ENCODE results near the gene RGMB. TPM values are rescaled to one million over a fixed set of nuclear protein-coding genes. Genes with fewer than 3 reads are reported as not detected.
"Not testable (repeated sequence)": the region's sequence is repeated elsewhere in the genome, so short reads cannot be mapped to it uniquely, and the experiment has no call there.

The RGMB gene
- total RNA-seq, 1 donor from 2014 or later = 11.0 TPM

DNA sequence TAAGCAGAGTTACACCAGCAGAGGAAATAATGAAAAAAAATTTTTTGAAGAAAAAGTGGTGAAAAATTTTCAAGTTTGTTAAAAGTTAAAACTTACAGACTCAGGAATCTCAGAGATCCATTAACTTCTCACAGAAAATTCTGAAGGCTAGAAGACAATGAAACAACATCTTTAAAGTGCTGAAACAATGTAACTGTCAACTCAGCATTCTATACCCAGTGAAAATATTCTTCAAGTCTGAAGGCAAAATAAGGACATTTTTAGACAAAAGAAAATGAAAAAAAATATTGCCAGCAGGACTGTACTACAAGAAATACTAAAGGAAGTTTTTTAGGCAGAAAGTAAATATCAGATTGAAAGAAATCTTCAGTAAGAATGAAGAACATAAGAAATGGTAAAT lies 36.7 kb upstream of the RGMB start:
- Mint-ChIP-seq H3K4me3 (no peak overlapping the region), H3K27me3 (ENCODE audit: low read depth) (no peaks in the 10 kb centered on the region), H3K27ac (no peak overlapping the region), H3K9me3 (peaks cover 9% of the 10 kb centered on the region), H3K36me3 (no peaks in the 10 kb centered on the region), H3K4me1 (no peaks in the 10 kb centered on the region)
- no peak for DNase-seq (ENCODE audit: low spot score in 2 of 2, unreplicated experiment in 2 of 2)
- TF ChIP-seq, protein P1, sequence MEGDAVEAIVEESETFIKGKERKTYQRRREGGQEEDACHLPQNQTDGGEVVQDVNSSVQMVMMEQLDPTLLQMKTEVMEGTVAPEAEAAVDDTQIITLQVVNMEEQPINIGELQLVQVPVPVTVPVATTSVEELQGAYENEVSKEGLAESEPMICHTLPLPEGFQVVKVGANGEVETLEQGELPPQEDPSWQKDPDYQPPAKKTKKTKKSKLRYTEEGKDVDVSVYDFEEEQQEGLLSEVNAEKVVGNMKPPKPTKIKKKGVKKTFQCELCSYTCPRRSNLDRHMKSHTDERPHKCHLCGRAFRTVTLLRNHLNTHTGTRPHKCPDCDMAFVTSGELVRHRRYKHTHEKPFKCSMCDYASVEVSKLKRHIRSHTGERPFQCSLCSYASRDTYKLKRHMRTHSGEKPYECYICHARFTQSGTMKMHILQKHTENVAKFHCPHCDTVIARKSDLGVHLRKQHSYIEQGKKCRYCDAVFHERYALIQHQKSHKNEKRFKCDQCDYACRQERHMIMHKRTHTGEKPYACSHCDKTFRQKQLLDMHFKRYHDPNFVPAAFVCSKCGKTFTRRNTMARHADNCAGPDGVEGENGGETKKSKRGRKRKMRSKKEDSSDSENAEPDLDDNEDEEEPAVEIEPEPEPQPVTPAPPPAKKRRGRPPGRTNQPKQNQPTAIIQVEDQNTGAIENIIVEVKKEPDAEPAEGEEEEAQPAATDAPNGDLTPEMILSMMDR (IDR thresholded peaks at IDR 0.05; ENCODE audit: unreplicated experiment) = no peak

DNA sequence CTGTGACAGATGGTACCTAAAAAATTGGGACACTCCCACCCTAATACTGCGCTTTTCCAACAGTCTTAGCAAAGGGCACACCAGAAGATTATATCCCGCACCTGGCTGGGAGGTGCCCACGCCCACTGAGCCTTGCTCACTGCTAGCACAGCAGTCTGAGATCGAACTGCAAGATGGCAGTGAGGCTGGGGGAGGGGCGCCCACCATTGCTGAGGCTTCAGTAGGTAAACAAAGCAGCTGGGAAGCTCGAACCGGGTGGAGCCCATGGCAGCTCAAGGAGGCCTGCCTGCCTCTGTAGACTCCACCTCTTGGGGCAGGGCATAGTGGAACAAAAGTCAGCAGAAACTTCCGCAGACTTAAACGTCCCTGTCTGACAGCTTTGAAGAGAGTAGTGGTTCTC lies 36.0 kb upstream of the RGMB start:
- not testable (repeated sequence) for DNase-seq (ENCODE audit: low spot score in 2 of 2, unreplicated experiment in 2 of 2); H3K4me3 Mint-ChIP-seq; H3K27ac Mint-ChIP-seq; H3K36me3 Mint-ChIP-seq; H3K27me3 Mint-ChIP-seq (ENCODE audit: low read depth); H3K9me3 Mint-ChIP-seq; H3K4me1 Mint-ChIP-seq

DNA sequence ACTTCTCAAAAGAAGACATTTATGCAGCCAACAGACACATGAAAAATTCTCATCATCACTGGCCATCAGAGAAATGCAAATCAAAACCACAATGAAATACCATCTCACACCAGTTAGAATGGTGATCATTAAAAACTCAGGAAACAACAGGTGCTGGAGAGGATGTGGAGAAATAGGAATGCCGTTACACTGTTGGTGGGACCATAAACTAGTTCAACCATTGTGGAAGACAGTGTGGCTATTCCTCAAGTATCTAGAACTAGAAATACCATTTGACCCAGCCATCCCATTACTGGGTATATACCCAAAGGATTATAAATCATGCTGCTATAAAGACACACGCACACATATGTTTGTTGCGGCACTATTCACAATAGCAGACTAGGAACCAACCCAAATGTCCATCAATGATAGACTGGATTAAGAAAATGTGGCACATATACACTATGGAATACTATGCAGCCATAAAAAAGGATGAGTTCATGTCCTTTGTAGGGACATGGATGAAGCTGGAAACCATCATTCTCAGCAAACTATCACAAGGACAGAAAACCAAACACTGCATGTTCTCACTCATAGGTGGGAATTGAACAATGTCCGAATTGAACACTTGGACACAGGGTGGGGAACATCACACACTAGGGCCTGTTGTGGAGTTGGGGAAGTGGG lies 34.8 kb upstream of the RGMB start:
- H3K27ac Mint-ChIP-seq; H3K4me1 Mint-ChIP-seq; H3K4me3 Mint-ChIP-seq; H3K9me3 Mint-ChIP-seq; DNase-seq (ENCODE audit: low spot score in 2 of 2, unreplicated experiment in 2 of 2); H3K27me3 Mint-ChIP-seq (ENCODE audit: low read depth); H3K36me3 Mint-ChIP-seq: not testable (repeated sequence)

DNA sequence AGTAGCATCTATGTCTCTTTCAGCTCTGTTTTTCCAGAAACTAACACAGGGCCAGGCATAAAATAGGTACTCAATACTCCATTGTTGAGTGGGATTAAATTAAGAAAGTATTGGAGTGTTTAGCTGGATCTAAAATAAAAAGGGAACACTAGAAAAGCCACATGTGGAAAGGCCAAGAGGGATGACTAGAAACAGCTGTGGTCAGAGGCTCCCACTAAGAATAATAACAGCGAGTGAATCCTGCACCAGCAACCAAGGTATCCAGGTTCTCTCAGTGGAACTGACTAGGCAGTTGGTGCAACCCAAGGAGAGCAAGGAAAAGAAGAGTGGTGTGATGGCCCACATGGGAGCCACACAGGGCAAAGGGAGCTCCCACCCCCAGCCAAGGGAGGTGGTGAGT lies 31.5 kb upstream of the RGMB start:
- Mint-ChIP-seq H3K36me3 (no peaks in the 10 kb centered on the region), H3K4me3 (no peak overlapping the region), H3K27ac (no peak overlapping the region), H3K9me3 (peaks cover 8% of the 10 kb centered on the region), H3K4me1 (no peaks in the 10 kb centered on the region), H3K27me3 (ENCODE audit: low read depth) (peaks cover 10% of the 10 kb centered on the region)
- TF ChIP-seq, protein P1 (IDR thresholded peaks at IDR 0.05; ENCODE audit: unreplicated experiment) = no peak
- no peak for DNase-seq (ENCODE audit: low spot score in 2 of 2, unreplicated experiment in 2 of 2)

DNA sequence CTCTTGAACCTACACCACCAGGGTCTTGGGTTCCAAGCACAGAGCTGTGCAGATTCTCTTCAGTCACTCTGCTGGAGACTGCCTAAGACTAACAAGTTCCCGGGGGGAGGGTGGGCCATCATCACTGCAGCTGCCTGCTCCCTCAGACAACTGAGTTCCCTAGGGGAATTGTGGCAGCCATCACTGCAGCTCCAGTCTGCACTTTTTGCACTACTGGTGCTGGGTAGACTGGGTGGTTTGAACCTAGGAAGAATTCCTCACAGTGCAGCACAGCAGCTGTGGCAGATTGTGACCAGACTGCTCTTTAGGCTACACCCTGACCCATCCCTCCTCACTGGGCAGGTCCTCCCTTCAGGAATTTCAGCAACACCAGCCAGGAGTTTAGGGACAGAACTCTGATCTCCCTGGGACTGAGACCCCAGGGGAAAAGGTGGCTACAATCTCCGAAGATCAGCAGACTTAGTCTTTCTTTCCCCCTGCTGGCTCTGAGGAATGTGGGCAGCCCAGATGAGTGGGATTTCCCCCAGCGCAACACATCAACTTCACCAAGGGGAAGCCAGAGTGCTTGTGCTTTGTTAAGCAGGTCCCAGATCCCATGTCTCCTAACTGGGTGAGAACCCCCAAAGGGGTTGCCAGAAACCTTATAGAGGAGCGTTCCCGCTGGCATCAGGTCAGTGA lies 30.9 kb upstream of the RGMB start:
- no peak overlapping the region for H3K4me3 Mint-ChIP-seq
- H3K36me3 Mint-ChIP-seq = no peaks in the 10 kb centered on the region
- no peak overlapping the region for H3K27ac Mint-ChIP-seq
- TF ChIP-seq, protein P1 (IDR thresholded peaks at IDR 0.05; ENCODE audit: unreplicated experiment) = no peak
- H3K4me1 Mint-ChIP-seq = no peaks in the 10 kb centered on the region
- H3K27me3 Mint-ChIP-seq (ENCODE audit: low read depth) = peaks cover 10% of the 10 kb centered on the region
- peaks cover 8% of the 10 kb centered on the region for H3K9me3 Mint-ChIP-seq
- DNase-seq (ENCODE audit: low spot score in 2 of 2, unreplicated experiment in 2 of 2) = no peak

DNA sequence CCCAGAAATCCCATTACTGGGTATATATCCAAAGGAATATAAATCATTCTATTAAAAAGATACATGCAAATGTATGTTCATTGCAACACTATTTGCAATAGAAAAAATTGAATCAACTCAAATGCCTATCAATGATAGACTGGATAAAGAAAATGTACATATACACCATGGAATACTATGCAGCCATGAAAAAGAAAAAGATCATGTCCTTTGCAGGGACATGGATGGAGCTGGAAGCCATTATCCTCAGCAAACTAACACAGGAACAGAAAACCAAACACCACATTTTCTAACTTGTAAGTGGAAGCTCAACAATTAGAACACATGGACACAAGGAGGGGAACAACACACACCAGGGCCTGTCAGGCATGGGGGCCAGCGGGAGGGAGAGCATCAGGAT lies 25.2 kb upstream of the RGMB start:
- peaks cover 12% of the 10 kb centered on the region for H3K27me3 Mint-ChIP-seq (ENCODE audit: low read depth)
- H3K36me3 Mint-ChIP-seq = not testable (repeated sequence)

DNA sequence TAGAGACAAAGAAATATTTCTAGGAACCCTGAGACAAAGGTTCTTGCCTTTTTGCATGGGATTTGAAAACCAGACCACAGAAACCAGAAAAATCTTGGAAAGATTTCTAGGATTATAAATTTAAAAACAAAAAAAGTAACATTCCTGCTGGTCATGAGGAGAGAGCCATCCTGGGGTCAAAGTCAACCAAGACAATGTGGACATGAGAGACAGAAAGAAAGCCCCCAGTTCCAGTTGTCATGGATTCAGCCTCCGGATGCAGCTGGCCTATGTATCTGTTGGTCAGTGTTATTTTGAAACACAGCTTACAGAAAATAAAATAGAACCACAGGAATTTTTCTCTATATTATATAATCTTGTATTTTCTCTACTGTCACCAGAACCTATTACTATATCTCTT lies 24.4 kb upstream of the RGMB start:
- H3K27me3 Mint-ChIP-seq (ENCODE audit: low read depth) = peaks cover 9% of the 10 kb centered on the region
- H3K9me3 Mint-ChIP-seq = peaks cover 8% of the 10 kb centered on the region
- TF ChIP-seq, protein P1 (IDR thresholded peaks at IDR 0.05; ENCODE audit: unreplicated experiment) = no peak
- H3K27ac Mint-ChIP-seq = no peak overlapping the region
- no peaks in the 10 kb centered on the region for H3K36me3 Mint-ChIP-seq
- DNase-seq (ENCODE audit: low spot score in 2 of 2, unreplicated experiment in 2 of 2) = no peak
- H3K4me1 Mint-ChIP-seq = no peaks in the 10 kb centered on the region
- H3K4me3 Mint-ChIP-seq = no peak overlapping the region

More for the DNA sequence above, 25.2 kb upstream of the RGMB start:
- H3K4me3 Mint-ChIP-seq; H3K27ac Mint-ChIP-seq; H3K4me1 Mint-ChIP-seq; H3K9me3 Mint-ChIP-seq; DNase-seq (ENCODE audit: low spot score in 2 of 2, unreplicated experiment in 2 of 2): not testable (repeated sequence)
